Heart left ventricle (tissue), 16 donors: Measurements from ENCODE around the gene TLE5. TPM values are rescaled to one million over a fixed set of nuclear protein-coding genes. Genes with fewer than 3 reads are reported as not detected.

Experiments used
- ATAC-seq, 4 donors: fragments of 200-7000 bp; cut with Tn5 transposase; one replicate each; pipeline ENCODE4 v1.9.1; 2020 to 2022; ENCODE audit warnings: moderate library complexity in 4 of 4, mild to moderate bottlenecking in 3 of 4, moderate number of reproducible peaks in 1 of 4
- DNase-seq, 5 donors: peaks; one replicate each; pipeline ENCODE4 v3.0.0-alpha.2; 2020
- H3K27ac ChIP-seq, 12 donors: fragments of 200-600 bp; sonication (generic) in 4 of 12; one replicate each; pipeline versions ENCODE4 v1.5.0 to v1.8.0; 2016 to 2022; ENCODE audit warnings: mild to moderate bottlenecking in 2 of 12
- H3K27me3 ChIP-seq, 9 donors: fragments of 200-600 bp; sonication (generic) in 2 of 9; one replicate each; pipeline versions ENCODE4 v1.5.1 to v1.8.0; 2016 to 2022; ENCODE audit warnings: mild to moderate bottlenecking in 3 of 9
- H3K36me3 ChIP-seq, 9 donors: fragments of 200-600 bp; sonication (generic) in 2 of 9; one replicate each; pipeline versions ENCODE4 v1.5.0 to v1.8.0; 2018 to 2022; ENCODE audit warnings: mild to moderate bottlenecking in 2 of 9
- H3K4me1 ChIP-seq, 12 donors: fragments of 200-600 bp; sonication (generic) in 4 of 12; one replicate each; pipeline versions ENCODE4 v1.5.0 to v1.8.0; 2016 to 2022; ENCODE audit warnings: mild to moderate bottlenecking in 3 of 12
- H3K4me3 ChIP-seq, 12 donors: fragments of 200-600 bp; sonication (generic) in 4 of 12; one replicate each; pipeline versions ENCODE4 v1.5.0 to v1.8.0; 2017 to 2022; ENCODE audit warnings: mild to moderate bottlenecking in 9 of 12, moderate library complexity in 4 of 12
- H3K9me3 ChIP-seq, 12 donors: fragments of 200-600 bp; sonication (generic) in 4 of 12; one replicate each; pipeline versions ENCODE4 v1.5.0 to v1.8.0; 2016 to 2022; ENCODE audit warnings: mild to moderate bottlenecking in 1 of 12
- POLR2A ChIP-seq, 2 donors: fragments of 450-650 bp; IDR thresholded peaks; one replicate each; pipeline ENCODE4 v1.6.1; 2017; ENCODE audit warnings: antibody characterized with exemption in 2 of 2, mild to moderate bottlenecking in 2 of 2, moderate library complexity in 2 of 2
- WGBS, 4 donors: extraction: QIAGEN DNeasy Blood & Tissue Kit in 2 of 4; methylation state at CpG; one replicate each; pipeline versions ENCODE4 v1.1.5 to v1.1.7; 2013 to 2018; 5-methylcytosine and 5-hydroxymethylcytosine counted together
- intact Hi-C, 10 donors: fragments of 100-400 bp; cut with DNase I; formaldehyde crosslinking; loops; one replicate each; pipeline versions ENCODE4 v1.11.1 to v1.14.2; 2022
- polyA plus RNA-seq, 2 donors: library from polyadenylated mRNA; stranded (reverse); fragments of 200-250 nt; gene quantifications; one replicate each; pipeline ENCODE4 v1.2.3, GENCODE V29; 2013
- total RNA-seq, 9 donors: library from RNA; depleted of rRNA in 2 of 9; stranded (reverse); fragments of >200 nt in 2 of 9; fragmentation: NEBNext Ultra II Directional in 3 of 9; extraction: Animal tissue kit (Norgen Biotek cat#: 25700) in 3 of 9; gene quantifications; one replicate each; pipeline versions ENCODE4 v1.1.0 to v1.2.4, GENCODE V29; 2016 to 2023
- TF ChIP-seq, protein P1 (sequence below), 12 donors: fragments of 200-600 bp; sonication (generic) in 4 of 12; IDR thresholded peaks; one replicate each; pipeline versions ENCODE4 v1.5.0 to v1.8.0; 2018 to 2022; ENCODE audit warnings: antibody characterized with exemption in 12 of 12, mild to moderate bottlenecking in 5 of 12
- donor health status: ischemic (EF 13 %, LVEDD 7.1; RV severe dilation, severe dysfunction).
- donor health status: healthy with polysubstance abuse.
- donor health status: DM: no; HTN: yes; CAD: no.
- donor health status: DM: no; HTN: no; CAD: no.
- donor health status: ischemic (EF 25% LVEDD 6.9; RV normal size, moderate dysfunction).
- donor health status: ischemic (EF 25% LVEDD 5.7; RV mildly dilated, moderate dysfunction).
- donor health status: healthy.
- donor health status: DM: yes; HTN: yes; CAD: no.
- donor health status: ischemic (EF 35%, LVEDD 5.7; RV mildly dilated, moderate dysfunction).
- donor health status: nonischemic (EF 11% LVEDD 7.7; RV severe dilation, severe dysfunction).
- donor health status: DM: yes; HTN: yes; CAD: no.
- donor health status: PGD.
- donor health status: ischemic (EF 29% LVEDD 5.4; RV normal size, mild dysfunction).
- donor health status: nonischemic (EF 23%, LVEDD 6.1; RV moderate dilation, normal function).

Gene TLE5
- total and polyA plus RNA-seq, 11 donors: 593 to 1,459 (median 711) TPM

DNA sequence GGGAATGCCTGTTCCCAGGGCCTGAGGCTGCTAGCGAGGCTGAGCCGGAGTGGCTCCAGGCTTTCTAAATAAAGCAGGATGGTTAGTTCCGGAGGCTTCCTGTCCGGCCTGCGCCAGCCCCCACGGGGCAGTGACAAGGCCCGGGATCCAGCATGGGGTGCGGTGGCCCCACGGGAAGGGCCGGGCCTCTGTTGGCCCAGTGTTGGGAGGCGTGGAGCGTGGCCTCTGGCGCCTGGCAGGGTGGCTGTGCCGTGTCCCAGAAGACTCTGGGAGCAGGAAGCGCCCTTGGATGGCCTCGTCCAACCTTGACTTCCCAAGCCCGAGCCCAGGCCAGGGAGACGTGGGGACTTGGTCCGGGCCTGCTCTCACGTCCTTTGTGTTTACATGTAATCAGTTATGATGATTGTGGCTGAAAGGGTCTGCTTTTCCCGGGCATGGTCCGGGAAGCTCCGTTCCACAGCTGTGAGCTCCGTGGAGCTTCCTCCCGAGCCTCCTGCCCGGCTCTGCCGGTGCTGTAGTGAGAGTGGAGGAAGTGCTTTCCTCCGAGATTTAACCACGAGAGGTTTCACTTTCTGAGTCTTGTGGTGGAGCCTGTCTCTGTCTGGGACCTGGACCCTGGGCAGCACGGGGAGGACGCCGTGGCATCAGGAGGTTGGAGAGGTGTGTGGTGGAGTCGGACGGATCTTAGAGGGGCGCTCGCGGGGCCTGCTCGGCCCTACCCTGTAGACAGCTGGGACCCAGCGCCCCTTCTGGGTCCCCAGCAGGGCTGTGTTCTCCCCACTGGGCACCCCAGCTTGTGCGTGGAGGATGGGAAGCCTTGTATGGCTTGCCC lies 36.4 kb upstream of the TLE5 start:
- TF ChIP-seq, protein P1, sequence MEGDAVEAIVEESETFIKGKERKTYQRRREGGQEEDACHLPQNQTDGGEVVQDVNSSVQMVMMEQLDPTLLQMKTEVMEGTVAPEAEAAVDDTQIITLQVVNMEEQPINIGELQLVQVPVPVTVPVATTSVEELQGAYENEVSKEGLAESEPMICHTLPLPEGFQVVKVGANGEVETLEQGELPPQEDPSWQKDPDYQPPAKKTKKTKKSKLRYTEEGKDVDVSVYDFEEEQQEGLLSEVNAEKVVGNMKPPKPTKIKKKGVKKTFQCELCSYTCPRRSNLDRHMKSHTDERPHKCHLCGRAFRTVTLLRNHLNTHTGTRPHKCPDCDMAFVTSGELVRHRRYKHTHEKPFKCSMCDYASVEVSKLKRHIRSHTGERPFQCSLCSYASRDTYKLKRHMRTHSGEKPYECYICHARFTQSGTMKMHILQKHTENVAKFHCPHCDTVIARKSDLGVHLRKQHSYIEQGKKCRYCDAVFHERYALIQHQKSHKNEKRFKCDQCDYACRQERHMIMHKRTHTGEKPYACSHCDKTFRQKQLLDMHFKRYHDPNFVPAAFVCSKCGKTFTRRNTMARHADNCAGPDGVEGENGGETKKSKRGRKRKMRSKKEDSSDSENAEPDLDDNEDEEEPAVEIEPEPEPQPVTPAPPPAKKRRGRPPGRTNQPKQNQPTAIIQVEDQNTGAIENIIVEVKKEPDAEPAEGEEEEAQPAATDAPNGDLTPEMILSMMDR (IDR thresholded peaks at IDR 0.05): no peak
- peak in 1 of 2 donors; percentile 58 for TF ChIP-seq POLR2A (IDR thresholded peaks at IDR 0.05)
- H3K4me3 ChIP-seq: peak overlapping the region; percentile 13 to 100 (median 97)
- no peaks in the 10 kb centered on the region for H3K9me3 ChIP-seq
- DNase-seq: peak; percentile 85 to 91 (median 89)
- peaks cover 0 to 16% (median 0%) of the 10 kb centered on the region in 9 donors for H3K27me3 ChIP-seq
- no peaks in the 10 kb centered on the region for H3K36me3 ChIP-seq
- ATAC-seq: peak; percentile 63 to 83 (median 70)
- peaks cover 32 to 91% (median 74%) of the 10 kb centered on the region in 12 donors for H3K4me1 ChIP-seq
- WGBS, 4 donors: 8 to 23% (median 14%) methylated on average over 33 to 40 of the region's 40 CpGs
- peak overlapping the region; percentile 89 to 98 (median 95) for H3K27ac ChIP-seq
- intact Hi-C loops: loop anchor here in 1 of 10 donors (10.0 kb wide), 1 partner anchor 634 kb away; no protein-coding TSS in a partner anchor

DNA sequence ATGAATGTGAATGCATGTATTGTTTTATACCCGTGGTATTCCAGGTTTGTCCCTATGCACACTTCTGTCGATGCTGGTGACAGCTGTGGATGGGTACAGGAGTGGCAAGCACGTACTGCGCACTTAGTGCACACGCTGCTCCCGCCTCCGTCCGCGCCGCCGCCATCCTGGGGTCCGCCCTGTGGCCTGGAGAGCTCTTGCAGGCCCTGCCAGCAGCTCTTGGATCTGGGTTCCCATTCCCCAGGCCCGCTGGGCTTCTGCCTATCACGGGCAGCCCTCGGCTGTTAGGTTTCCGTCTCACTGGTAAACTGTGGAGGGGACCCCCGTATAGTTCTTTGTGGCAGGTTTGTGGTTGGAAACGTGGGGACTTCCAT lies 35.8 kb upstream of the TLE5 start:
- intact Hi-C loops: loop anchor here in 1 of 10 donors (10.0 kb wide), 1 partner anchor 633 kb away; no protein-coding TSS in a partner anchor
- DNase-seq (peak in 3 of 5 donors; percentile 58 to 73 (median 63)), ATAC-seq (peak in 3 of 4 donors; percentile 12 to 32 (median 16))
- peaks cover 0 to 16% (median 0%) of the 10 kb centered on the region in 9 donors for H3K27me3 ChIP-seq
- WGBS, 4 donors: 22 to 51% (median 27%) methylated on average over 18 of the region's 18 CpGs
- H3K4me3 ChIP-seq: peak overlapping the region in 11 of 12 donors; percentile 36 to 100 (median 97)
- no peaks in the 10 kb centered on the region for H3K9me3 ChIP-seq
- H3K27ac ChIP-seq: peak overlapping the region; percentile 89 to 98 (median 95)
- peaks cover 29 to 85% (median 68%) of the 10 kb centered on the region in 12 donors for H3K4me1 ChIP-seq
- TF ChIP-seq, protein P1 (IDR thresholded peaks at IDR 0.05): no peak
- no peak for TF ChIP-seq POLR2A (IDR thresholded peaks at IDR 0.05)
- H3K36me3 ChIP-seq: no peaks in the 10 kb centered on the region

DNA sequence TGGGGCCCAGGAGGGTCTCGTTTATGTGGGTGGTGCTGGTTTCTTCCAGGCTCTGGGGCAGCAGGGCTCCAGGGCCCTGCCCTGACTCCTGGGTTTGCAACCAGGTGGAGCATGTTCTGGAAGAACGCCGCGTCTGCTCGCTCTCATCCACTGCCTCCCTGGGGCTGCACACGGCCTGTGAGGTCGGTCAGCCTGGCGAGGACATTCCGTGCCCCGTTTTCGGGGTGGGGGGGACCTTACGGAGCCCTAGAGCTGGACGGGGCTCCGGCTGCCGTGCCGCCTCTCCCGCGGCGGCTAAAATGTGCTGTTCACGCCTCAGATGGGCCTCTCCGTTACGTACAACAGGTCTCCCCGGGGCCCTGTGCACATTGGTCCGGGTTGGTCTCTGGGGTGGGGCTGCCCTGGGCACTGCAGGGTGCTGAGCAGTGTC lies 35.2 kb upstream of the TLE5 start:
- intact Hi-C loops: loop anchor here in 1 of 10 donors (10.0 kb wide), 1 partner anchor 633 kb away; no protein-coding TSS in a partner anchor
- H3K4me3 ChIP-seq: peak overlapping the region in 11 of 12 donors; percentile 36 to 100 (median 97)
- H3K4me1 ChIP-seq: peaks cover 29 to 78% (median 65%) of the 10 kb centered on the region in 12 donors
- 21 to 58% (median 38%) methylated on average over 20 to 24 of the region's 24 CpGs for WGBS, 4 donors
- peaks cover 0 to 16% (median 0%) of the 10 kb centered on the region in 9 donors for H3K27me3 ChIP-seq
- no peaks in the 10 kb centered on the region for H3K36me3 ChIP-seq
- peak overlapping the region; percentile 89 to 98 (median 95) for H3K27ac ChIP-seq
- no peaks in the 10 kb centered on the region for H3K9me3 ChIP-seq
- TF ChIP-seq, protein P1 (IDR thresholded peaks at IDR 0.05): no peak
- no peak for TF ChIP-seq POLR2A (IDR thresholded peaks at IDR 0.05)
- ATAC-seq (peak in 1 of 4 donors; percentile 12), DNase-seq (peak in 2 of 5 donors; percentile 45 to 60)

DNA sequence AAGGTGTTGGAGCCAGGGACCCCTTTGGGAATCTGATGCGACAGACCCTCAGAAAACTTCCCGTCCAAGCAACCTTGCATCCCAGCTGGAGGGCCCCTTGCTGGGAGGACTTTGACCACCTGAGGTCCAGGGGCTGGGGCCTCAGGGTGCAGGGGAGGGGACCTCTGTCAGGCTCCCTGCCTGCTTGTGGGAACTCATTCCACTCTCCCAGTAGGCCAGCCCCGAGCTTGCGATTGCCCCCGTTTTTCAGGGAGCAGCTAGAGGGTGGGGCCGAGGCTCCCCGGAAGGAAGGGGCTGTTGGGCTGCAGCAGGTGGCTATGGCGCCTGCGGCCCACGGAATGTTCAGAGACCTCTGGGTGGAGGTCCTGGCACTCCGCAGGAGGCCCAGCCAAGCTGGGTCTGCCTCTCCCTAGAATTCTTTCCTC lies 34.6 kb upstream of the TLE5 start:
- H3K36me3 ChIP-seq: no peaks in the 10 kb centered on the region
- peak overlapping the region; percentile 89 to 98 (median 95) for H3K27ac ChIP-seq
- intact Hi-C loops: loop anchor here in 1 of 10 donors (10.0 kb wide), 1 partner anchor 632 kb away; no protein-coding TSS in a partner anchor
- peak overlapping the region in 11 of 12 donors; percentile 36 to 100 (median 97) for H3K4me3 ChIP-seq
- 22 to 50% (median 39%) methylated on average over 2 to 11 of the region's 11 CpGs for WGBS, 4 donors
- peak in 2 of 5 donors; percentile 25 to 26 for DNase-seq
- ATAC-seq: no peak
- H3K27me3 ChIP-seq: peaks cover 0 to 16% (median 0%) of the 10 kb centered on the region in 9 donors
- H3K9me3 ChIP-seq: no peaks in the 10 kb centered on the region
- H3K4me1 ChIP-seq: peaks cover 29 to 73% (median 62%) of the 10 kb centered on the region in 12 donors
- TF ChIP-seq, protein P1 (IDR thresholded peaks at IDR 0.05): no peak
